KMS-11 (cell line): ENCODE results near the gene IL13.

Experiments used
- H2AFZ ChIP-seq: fragments of 200-600 bp; sonication (generic); 2 replicates; pipeline ENCODE4 v1.6.1; 2016; ENCODE audit warnings: antibody characterized with exemption, mixed run types, low read depth
- H3K27ac ChIP-seq: fragments of 200-600 bp; sonication (generic); 2 replicates; pipeline ENCODE4 v1.6.1; 2016; ENCODE audit warnings: mild to moderate bottlenecking, mixed run types
- H3K27me3 ChIP-seq: fragments of 200-600 bp; sonication (generic); 2 replicates; pipeline ENCODE4 v1.6.1; 2017; ENCODE audit warnings: mild to moderate bottlenecking, low read depth, mixed run types, moderate library complexity; ENCODE audit not compliant: insufficient read depth
- H3K36me3 ChIP-seq: fragments of 200-600 bp; sonication (generic); 2 replicates; pipeline ENCODE4 v1.6.1; 2017; ENCODE audit warnings: mild to moderate bottlenecking, mixed run types; ENCODE audit not compliant: insufficient read depth
- H3K4me1 ChIP-seq: fragments of 200-600 bp; sonication (generic); 2 replicates; pipeline ENCODE4 v1.6.1; 2016; ENCODE audit warnings: mild to moderate bottlenecking, low read depth, mixed run types; ENCODE audit not compliant: poor library complexity, severe bottlenecking
- H3K4me2 ChIP-seq: fragments of 200-600 bp; sonication (generic); 2 replicates; pipeline ENCODE4 v1.7.0; 2016; ENCODE audit warnings: mild to moderate bottlenecking, mixed run types
- H3K4me3 ChIP-seq: fragments of 200-600 bp; sonication (generic); IDR thresholded peaks from 2 replicates; pipeline ENCODE4 v1.6.1; 2017; ENCODE audit warnings: low read depth, low read length, mixed read lengths; ENCODE audit not compliant: insufficient read depth
- H3K79me2 ChIP-seq: fragments of 200-600 bp; sonication (generic); 2 replicates; pipeline ENCODE4 v1.6.1; 2016; ENCODE audit warnings: low read depth, mixed run types; ENCODE audit not compliant: insufficient read depth
- H3K9ac ChIP-seq: fragments of 200-600 bp; sonication (generic); 2 replicates; pipeline ENCODE4 v1.6.1; 2016; ENCODE audit warnings: mild to moderate bottlenecking, mixed run types
- H4K20me1 ChIP-seq: fragments of 200-600 bp; sonication (generic); 2 replicates; pipeline ENCODE4 v1.6.1; 2016; ENCODE audit warnings: mild to moderate bottlenecking, mixed run types; ENCODE audit not compliant: insufficient read depth
- TF ChIP-seq, protein P1 (sequence below): fragments of 200-600 bp; sonication (generic); conservative IDR thresholded peaks from 2 replicates; pipeline ENCODE4 v1.6.1; 2017; ENCODE audit warnings: low read depth, mild to moderate bottlenecking, antibody characterized with exemption, low read length, moderate library complexity, mixed read lengths

IL13 gene

DNA sequence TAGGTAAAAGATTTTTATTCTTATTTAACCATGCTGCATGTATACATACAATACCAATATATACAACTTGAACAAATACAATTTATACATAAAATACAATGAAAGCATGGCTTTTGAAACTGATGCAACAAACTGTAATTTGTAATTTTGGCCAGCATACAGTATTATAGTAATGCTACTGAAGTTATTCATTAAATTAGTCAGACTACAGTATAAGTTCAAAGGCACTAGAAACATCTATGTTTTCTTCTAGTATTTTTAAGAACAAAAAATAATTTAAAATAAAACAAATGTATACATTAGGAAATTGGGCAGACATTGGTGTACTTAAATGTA lies 34.6 kb downstream of the IL13 start:
- Histone ChIP-seq H3K4me2 (peak overlapping the region; percentile 38; the same call in 1 of the 2 replicates), H3K36me3 (no peaks in the 10 kb centered on the region), H3K27ac (0 out of 2 replicates have a peak overlapping the region, but pooled peaks have one; percentile 4), H3K9ac (no peak overlapping the region), H3K4me3 (no peak overlapping the region), H2AFZ (no peak overlapping the region), H3K79me2 (no peaks in the 10 kb centered on the region), H4K20me1 (no peaks in the 10 kb centered on the region), H3K27me3 (no peaks in the 10 kb centered on the region), H3K4me1 (peaks cover 19% of the 10 kb centered on the region)
- TF ChIP-seq, protein P1, sequence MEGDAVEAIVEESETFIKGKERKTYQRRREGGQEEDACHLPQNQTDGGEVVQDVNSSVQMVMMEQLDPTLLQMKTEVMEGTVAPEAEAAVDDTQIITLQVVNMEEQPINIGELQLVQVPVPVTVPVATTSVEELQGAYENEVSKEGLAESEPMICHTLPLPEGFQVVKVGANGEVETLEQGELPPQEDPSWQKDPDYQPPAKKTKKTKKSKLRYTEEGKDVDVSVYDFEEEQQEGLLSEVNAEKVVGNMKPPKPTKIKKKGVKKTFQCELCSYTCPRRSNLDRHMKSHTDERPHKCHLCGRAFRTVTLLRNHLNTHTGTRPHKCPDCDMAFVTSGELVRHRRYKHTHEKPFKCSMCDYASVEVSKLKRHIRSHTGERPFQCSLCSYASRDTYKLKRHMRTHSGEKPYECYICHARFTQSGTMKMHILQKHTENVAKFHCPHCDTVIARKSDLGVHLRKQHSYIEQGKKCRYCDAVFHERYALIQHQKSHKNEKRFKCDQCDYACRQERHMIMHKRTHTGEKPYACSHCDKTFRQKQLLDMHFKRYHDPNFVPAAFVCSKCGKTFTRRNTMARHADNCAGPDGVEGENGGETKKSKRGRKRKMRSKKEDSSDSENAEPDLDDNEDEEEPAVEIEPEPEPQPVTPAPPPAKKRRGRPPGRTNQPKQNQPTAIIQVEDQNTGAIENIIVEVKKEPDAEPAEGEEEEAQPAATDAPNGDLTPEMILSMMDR: no peak

DNA sequence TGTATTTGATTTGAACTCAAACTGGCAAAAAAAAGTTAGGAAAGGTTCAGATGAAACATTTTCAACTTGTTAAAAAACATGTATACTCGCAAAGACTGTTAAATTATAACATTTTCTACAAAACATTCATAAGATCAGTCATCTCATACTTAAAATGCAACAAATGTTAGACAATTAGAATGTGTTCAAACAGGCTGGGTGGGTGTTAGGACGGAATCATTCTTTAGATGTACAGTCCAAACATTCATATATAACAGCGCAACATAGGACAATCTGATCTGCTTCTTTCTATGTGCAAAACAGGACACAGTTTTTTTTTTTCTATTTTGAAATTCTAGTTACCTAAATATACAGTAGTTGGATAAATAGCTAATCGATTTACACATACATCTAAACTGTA lies 38.0 kb downstream of the IL13 start:
- no peak overlapping the region for H2AFZ ChIP-seq
- H3K4me3 ChIP-seq: no peak overlapping the region
- H4K20me1 ChIP-seq: no peaks in the 10 kb centered on the region
- no peak overlapping the region for H3K9ac ChIP-seq
- H3K36me3 ChIP-seq: peaks cover 3% of the 10 kb centered on the region; the same call in 1 of the 2 replicates
- no peak overlapping the region for H3K4me2 ChIP-seq
- H3K79me2 ChIP-seq: no peaks in the 10 kb centered on the region
- H3K27ac ChIP-seq: no peak overlapping the region
- peaks cover 19% of the 10 kb centered on the region for H3K4me1 ChIP-seq
- TF ChIP-seq, protein P1: no peak
- no peaks in the 10 kb centered on the region for H3K27me3 ChIP-seq

DNA sequence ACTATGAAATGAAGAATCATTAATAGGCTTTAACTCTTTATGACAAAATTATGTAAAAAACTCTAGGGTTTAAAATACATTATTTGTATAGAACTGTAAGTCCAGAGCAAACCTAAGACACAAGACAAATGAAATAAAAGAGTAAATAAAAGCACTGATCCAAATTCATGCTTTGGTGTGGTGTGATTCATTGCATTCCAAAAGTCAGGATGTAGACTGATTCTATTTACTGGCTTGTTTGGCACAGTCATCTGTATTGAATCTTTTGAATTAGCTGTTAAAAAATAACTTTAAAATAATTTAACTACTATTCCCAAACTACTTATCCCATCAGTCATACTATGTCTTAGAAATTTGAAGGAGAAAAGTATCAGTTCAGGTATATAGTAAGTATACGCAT lies 46.9 kb downstream of the IL13 start:
- no peaks in the 10 kb centered on the region for H3K36me3 ChIP-seq
- H3K4me2 ChIP-seq: no peak overlapping the region
- no peaks in the 10 kb centered on the region for H3K4me1 ChIP-seq
- H3K4me3 ChIP-seq: no peak overlapping the region
- H3K79me2 ChIP-seq: no peaks in the 10 kb centered on the region
- no peaks in the 10 kb centered on the region for H4K20me1 ChIP-seq
- H3K27ac ChIP-seq: no peak overlapping the region
- TF ChIP-seq, protein P1: no peak
- no peak overlapping the region for H2AFZ ChIP-seq
- no peak overlapping the region for H3K9ac ChIP-seq
- no peaks in the 10 kb centered on the region for H3K27me3 ChIP-seq

DNA sequence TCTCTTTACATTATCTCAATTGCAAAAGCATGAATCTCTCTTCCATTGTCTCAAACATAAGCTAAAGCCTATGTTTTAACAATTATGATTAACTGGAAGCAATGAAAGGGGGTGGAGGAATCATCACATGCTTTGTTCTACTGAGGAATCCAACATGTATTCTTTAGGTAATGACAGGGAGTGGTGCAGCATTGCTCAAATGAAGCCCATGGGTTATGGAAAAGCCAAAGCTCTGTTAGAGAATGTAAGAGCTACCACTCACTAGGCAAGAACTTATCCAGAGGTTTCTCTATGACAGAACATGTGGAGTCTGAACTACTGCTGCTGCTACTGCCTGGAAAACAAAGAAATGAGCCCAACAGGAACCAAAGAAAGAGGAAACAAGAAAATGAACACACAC lies 50.7 kb downstream of the IL13 start:
- TF ChIP-seq, protein P1: no peak
- H2AFZ ChIP-seq: no peak overlapping the region
- no peaks in the 10 kb centered on the region for H3K4me1 ChIP-seq
- no peak overlapping the region for H3K27ac ChIP-seq
- no peaks in the 10 kb centered on the region for H3K79me2 ChIP-seq
- no peak overlapping the region for H3K4me3 ChIP-seq
- H3K4me2 ChIP-seq: no peak overlapping the region
- H4K20me1 ChIP-seq: no peaks in the 10 kb centered on the region
- no peaks in the 10 kb centered on the region for H3K36me3 ChIP-seq
- H3K27me3 ChIP-seq: no peaks in the 10 kb centered on the region
- H3K9ac ChIP-seq: no peak overlapping the region
